H1 (cell line): ENCODE measurements around the gene TSN. TPM values are rescaled to one million over a fixed set of nuclear protein-coding genes. Genes with fewer than 3 reads are reported as not detected.

Experiments used
- SAP30 ChIP-seq: fragments of 300-600 bp; sonication (generic); IDR thresholded peaks from 2 replicates; pipeline ENCODE4 v1.7.1; 2012; ENCODE audit warnings: low read length, moderate library complexity, mild to moderate bottlenecking, inconsistent platforms; ENCODE audit not compliant: insufficient read depth, insufficient replicate concordance
- polyA plus RNA-seq, 7 experiments: library from polyadenylated mRNA; depleted of rRNA in 3 of 7; stranded (reverse) in 5 of 7; unstranded in 2 of 7; fragments of >200 nt in 5 of 7; fragments of 200-250 nt in 2 of 7; gene quantifications; 1 replicate in 5 of 7; 2 replicates in 1 of 7; 4 replicates in 1 of 7; pipeline versions ENCODE4 v1.2.1 to v1.2.3, GENCODE V29; 2011 to 2013; ENCODE audit warnings: missing spikeins in 2 of 7, mixed read lengths in 2 of 7
- total RNA-seq: library from RNA; stranded (reverse); fragmentation: NEBNext Ultra II Directional; extraction: Animal tissue kit (Norgen Biotek cat#: 25700); gene quantifications from 2 replicates; pipeline ENCODE4 v1.2.1, GENCODE V29; 2021

TSN gene
- total and polyA plus RNA-seq, 2 of the 8 experiments (the other 6 are each of a cell fraction or from before 2014, with no cell fraction given), result 44.4 to 96.1 TPM

GRCh38 chr2:121798617-121799016 is 43.2 kb downstream of the TSN start (continued):
- TF ChIP-seq SAP30, result no peak
